GM06990 (cell line): ENCODE measurements around the gene EHD4.

ENCODE experiments used
- DNase-seq: peaks from one replicate; pipeline ENCODE4 v3.0.0-alpha.2; 2011; ENCODE audit not compliant: insufficient read length; ENCODE audit errors: extremely low read depth
- H3K27me3 ChIP-seq: replicated peaks from 2 replicates; pipeline ENCODE4 v1.6.0; 2011; ENCODE audit warnings: low read length; ENCODE audit not compliant: control insufficient read depth, insufficient read depth
- H3K36me3 ChIP-seq: 2 replicates; pipeline ENCODE4 v1.5.1; 2011; ENCODE audit warnings: low read length; ENCODE audit not compliant: control insufficient read depth, insufficient read depth
- H3K4me3 ChIP-seq: replicated peaks from 2 replicates; pipeline ENCODE4 v1.5.1; 2011; ENCODE audit warnings: low read depth, mild to moderate bottlenecking, control low read depth, low read length
- TF ChIP-seq, protein P1 (sequence below): IDR thresholded peaks from 2 replicates; pipeline ENCODE4 v1.5.1; 2011; ENCODE audit warnings: low read length, control low read depth, mild to moderate bottlenecking, inconsistent platforms; ENCODE audit not compliant: insufficient read depth, poor library complexity, severe bottlenecking

The EHD4 gene

DNA sequence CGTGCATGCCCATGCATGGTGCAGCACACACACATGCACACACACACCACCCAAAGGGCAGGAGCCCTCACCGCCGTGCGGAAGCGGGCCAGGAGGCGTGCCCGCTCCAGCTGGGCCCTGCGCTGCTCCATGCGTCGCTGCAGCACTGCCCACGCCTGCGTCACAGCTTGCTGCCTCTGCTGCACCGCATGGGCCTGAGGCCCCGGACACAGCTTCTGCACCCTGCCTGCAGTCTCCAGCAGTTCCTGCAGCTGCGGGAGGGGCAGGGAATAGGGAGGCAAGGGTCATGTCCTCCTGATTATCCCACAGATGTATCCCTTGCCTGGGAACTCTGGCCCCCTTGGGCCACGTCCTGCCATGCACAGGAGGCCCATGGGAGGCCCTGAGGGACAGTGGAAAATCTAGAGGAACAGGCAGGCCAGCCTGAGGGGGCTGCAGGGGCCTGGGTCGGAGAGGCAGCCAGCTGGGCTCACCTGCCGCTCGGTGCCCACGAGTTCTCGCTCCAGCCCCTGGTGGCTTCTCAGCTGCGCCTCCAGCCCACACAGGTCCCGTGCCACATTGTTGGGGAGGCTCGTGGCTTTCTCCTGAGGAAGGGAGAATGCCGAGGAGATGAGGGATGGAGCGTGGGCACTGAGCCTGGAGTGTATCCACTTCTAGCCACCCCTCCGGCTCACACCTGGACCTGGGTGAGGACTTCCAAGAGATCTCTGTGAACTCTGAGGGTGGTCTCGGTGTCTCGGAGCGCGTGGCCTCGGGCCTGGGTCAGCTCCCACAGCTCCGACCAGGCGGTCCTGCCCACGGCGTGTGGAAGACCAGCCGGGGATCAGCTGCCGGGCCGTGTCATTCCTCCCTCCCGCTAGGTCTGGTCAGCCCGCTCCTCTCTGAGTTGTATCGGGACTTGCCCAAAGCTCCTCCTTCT, 102.3 kb downstream of the EHD4 start:
- no peak for DNase-seq
- TF ChIP-seq, protein P1, sequence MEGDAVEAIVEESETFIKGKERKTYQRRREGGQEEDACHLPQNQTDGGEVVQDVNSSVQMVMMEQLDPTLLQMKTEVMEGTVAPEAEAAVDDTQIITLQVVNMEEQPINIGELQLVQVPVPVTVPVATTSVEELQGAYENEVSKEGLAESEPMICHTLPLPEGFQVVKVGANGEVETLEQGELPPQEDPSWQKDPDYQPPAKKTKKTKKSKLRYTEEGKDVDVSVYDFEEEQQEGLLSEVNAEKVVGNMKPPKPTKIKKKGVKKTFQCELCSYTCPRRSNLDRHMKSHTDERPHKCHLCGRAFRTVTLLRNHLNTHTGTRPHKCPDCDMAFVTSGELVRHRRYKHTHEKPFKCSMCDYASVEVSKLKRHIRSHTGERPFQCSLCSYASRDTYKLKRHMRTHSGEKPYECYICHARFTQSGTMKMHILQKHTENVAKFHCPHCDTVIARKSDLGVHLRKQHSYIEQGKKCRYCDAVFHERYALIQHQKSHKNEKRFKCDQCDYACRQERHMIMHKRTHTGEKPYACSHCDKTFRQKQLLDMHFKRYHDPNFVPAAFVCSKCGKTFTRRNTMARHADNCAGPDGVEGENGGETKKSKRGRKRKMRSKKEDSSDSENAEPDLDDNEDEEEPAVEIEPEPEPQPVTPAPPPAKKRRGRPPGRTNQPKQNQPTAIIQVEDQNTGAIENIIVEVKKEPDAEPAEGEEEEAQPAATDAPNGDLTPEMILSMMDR = no peak
- no peaks in the 10 kb centered on the region for H3K36me3 ChIP-seq
- H3K4me3 ChIP-seq = no peak overlapping the region
- H3K27me3 ChIP-seq = no peaks in the 10 kb centered on the region; the same call in 1 of the 2 replicates

DNA sequence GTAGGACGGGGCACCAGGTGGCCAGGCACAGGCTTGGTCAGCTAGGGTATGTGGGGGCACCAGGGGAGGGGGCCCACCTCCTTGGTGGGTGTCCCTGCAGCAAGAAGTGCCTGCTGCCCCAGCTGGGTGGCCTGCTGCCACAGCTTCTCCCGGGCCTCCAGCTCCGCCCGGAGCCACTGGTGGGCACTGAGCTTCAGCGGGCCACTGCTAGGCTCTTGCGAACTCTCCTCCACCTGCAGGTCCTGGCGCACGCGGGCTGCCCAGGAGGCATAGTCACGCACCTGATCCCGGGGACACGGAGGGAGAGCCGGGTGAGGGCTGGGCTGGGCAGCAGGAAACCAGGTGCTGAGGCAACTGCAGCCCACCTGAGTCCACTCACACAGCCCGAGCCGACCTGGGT, 104.0 kb downstream of the EHD4 start:
- Histone ChIP-seq H3K27me3 (no peaks in the 10 kb centered on the region; the same call in 1 of the 2 replicates), H3K4me3 (no peak overlapping the region), H3K36me3 (no peaks in the 10 kb centered on the region)
- TF ChIP-seq, protein P1 = no peak
- no peak for DNase-seq

DNA sequence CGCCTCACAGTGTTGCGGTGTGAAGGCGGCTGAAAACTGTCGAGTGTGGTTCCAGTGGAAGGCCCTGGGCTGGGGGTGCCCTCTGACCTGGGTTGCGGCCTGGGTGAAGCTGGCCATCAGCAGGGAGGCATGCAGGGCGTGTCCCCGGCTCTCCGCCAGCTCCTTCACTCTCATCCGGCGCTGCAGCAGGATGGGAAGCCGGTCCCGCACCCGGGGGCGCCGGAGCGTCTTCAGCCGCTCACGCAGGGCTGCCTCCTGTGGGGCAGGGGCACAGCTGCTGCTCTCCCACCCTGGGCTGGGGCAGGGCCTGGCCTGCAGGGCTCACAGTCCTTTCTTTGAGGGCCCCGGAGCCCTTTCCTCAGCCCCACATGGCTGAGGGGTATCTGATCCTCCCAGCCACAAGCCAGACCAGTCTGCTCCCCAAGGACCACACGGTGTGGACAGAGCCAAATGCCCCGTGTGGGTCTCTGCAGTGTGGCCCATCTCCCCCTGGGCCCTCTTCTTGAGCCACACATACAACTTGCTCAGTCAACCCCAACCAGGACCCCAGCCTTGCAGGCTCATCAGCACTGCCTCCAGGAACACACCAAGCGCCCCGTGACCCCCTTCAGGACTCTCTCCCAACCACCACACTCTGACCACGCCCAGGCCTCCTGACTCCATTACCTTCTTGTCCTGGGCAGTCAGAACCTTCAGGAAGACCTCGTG, 105.3 kb downstream of the EHD4 start:
- no peak overlapping the region for H3K4me3 ChIP-seq
- no peaks in the 10 kb centered on the region for H3K36me3 ChIP-seq
- H3K27me3 ChIP-seq = no peaks in the 10 kb centered on the region; the same call in 1 of the 2 replicates
- TF ChIP-seq, protein P1 = no peak
- DNase-seq = no peak

DNA sequence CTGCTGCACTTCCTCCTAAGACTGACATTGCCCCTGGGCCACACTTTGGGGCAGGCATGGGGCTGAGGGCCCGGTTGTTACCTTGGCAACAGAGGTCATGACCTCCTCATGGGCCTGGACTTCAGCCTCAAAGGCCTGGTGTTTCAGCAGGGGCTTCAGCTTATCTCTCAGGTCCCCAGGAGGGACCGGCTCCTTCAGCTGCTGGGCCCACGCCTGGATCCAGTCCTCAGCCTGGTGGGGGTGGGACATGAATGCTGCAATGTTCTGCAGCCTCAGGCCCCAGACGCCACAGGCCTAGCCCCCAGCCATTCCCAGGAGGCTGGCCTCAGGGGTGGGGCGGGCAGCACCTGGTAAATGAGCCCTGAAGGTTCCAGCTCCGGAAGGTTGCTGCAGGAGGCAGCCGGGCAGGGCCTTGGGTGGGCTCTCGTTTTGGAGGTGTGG, 106.1 kb downstream of the EHD4 start:
- Histone ChIP-seq H3K36me3 (no peaks in the 10 kb centered on the region), H3K4me3 (no peak overlapping the region), H3K27me3 (no peaks in the 10 kb centered on the region; the same call in 1 of the 2 replicates)
- TF ChIP-seq, protein P1 = no peak
- no peak for DNase-seq

DNA sequence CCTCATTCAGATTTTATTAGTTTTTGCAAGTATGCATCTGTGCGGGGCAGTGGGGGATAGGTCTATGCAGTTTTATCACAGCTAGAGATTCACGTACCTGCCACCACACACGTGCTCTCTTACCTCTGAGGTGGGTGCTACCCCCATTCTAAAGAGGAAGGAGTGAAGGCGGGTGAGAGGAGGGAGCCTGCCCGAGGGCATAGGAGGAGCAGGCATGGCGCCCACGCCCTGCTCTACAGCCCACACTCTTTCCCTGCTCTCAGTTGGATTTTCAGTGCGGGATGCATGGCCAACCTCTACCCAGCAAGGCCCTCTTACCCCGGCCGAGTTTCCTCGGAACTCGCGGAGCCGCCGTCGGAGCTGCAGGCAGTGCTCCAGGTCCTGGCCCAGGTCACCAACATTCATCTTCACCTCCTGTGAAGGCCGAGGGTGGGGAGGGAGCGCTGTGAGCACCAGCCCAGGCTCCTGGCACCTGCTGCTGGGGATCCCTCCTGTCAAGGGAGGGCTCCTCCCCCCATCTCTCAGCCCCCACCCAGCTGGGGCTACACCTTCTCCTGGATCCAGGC, 106.8 kb downstream of the EHD4 start:
- Histone ChIP-seq H3K36me3 (no peaks in the 10 kb centered on the region), H3K4me3 (no peak overlapping the region), H3K27me3 (no peaks in the 10 kb centered on the region; the same call in 1 of the 2 replicates)
- TF ChIP-seq, protein P1 = no peak
- DNase-seq = no peak
